Stimulated activated naive B cell treated with anti-CD40 and anti-IgM and Interleukin-4, amounts not matched to agents 10 μg/mL and 1 μg/mL and 100 μg/mL, for 72 hours (primary cell): ENCODE data around the gene UST.

ENCODE experiments used
- ATAC-seq, 2 donors: fragments of 150-1000 bp; cut with Tn5 transposase; replicated peaks; 2 replicates each; pipeline ENCODE4 v1.10.0; 2021; ENCODE audit warnings: moderate library complexity in 1 of 2
- DNase-seq: peaks from one replicate; pipeline ENCODE4 v3.0.0; 2021
- H3K27ac Mint-ChIP-seq: one replicate; pipeline ENCODE4 v1.8.0; 2022; ENCODE audit warnings: mild to moderate bottlenecking, mixed read lengths
- H3K27me3 Mint-ChIP-seq, 2 donors: one replicate each; pipeline ENCODE4 v1.8.0; 2022; ENCODE audit warnings: mixed read lengths in 2 of 2
- H3K36me3 Mint-ChIP-seq, 2 donors: one replicate each; pipeline ENCODE4 v1.8.0; 2022; ENCODE audit warnings: mixed read lengths in 2 of 2, mild to moderate bottlenecking in 1 of 2
- H3K4me1 Mint-ChIP-seq, 2 donors: one replicate each; pipeline ENCODE4 v1.8.0; 2022; ENCODE audit warnings: mixed read lengths in 2 of 2, mild to moderate bottlenecking in 1 of 2
- H3K4me3 Mint-ChIP-seq, 2 donors: one replicate each; pipeline ENCODE4 v1.8.0; 2022; ENCODE audit warnings: mild to moderate bottlenecking in 2 of 2, mixed read lengths in 2 of 2, moderate library complexity in 1 of 2
- H3K9me3 Mint-ChIP-seq, 2 donors: one replicate each; pipeline ENCODE4 v1.8.0; 2022; ENCODE audit warnings: mixed read lengths in 2 of 2, mild to moderate bottlenecking in 1 of 2

The UST gene, protein sequence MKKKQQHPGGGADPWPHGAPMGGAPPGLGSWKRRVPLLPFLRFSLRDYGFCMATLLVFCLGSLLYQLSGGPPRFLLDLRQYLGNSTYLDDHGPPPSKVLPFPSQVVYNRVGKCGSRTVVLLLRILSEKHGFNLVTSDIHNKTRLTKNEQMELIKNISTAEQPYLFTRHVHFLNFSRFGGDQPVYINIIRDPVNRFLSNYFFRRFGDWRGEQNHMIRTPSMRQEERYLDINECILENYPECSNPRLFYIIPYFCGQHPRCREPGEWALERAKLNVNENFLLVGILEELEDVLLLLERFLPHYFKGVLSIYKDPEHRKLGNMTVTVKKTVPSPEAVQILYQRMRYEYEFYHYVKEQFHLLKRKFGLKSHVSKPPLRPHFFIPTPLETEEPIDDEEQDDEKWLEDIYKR

DNA sequence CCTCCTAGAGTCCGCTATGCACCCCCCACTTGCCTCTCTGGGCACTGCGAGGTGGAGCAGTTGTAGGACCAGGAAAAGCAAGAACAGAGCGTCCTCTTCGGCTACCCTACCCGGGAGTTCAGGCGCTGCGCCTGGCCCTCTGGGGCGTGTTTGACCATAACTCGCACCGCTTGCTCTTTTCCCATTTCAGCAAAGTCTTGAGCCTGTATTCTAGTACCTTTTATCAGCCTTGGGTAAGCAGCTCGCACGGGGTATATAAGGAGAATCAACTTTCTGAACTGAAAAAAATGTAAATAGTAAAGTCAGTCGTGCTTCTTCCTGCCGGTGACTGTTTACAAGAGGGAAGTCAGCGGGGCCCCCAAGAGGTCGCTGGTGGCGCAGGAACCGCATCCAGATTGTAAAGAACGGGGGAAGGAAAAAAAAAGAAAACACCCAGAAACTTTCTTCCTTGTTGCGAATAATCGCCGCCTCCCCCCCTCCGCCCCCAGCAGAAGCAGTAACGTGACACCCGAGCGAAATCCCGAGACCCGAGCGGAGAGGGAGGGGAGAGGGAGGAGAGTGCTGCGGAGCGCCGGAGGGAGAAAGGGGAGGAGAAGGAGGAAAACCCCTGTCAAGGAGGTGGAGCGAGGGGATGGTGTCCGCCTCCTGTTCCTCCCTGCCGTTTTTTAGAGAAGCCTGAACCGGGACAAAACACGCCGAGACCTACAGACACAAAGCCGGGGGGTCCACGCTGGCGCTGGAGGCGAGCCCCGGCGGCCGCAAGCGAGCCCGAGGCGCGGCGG is at the start of gene UST:
UST (plus strand) TSS at position 668 of the 782 bp plus-strand sequence. CDS start 401 bp downstream, outside the sequence.
- ATAC-seq (peak; percentile 53 to 63), DNase-seq (peak; percentile 53)

DNA sequence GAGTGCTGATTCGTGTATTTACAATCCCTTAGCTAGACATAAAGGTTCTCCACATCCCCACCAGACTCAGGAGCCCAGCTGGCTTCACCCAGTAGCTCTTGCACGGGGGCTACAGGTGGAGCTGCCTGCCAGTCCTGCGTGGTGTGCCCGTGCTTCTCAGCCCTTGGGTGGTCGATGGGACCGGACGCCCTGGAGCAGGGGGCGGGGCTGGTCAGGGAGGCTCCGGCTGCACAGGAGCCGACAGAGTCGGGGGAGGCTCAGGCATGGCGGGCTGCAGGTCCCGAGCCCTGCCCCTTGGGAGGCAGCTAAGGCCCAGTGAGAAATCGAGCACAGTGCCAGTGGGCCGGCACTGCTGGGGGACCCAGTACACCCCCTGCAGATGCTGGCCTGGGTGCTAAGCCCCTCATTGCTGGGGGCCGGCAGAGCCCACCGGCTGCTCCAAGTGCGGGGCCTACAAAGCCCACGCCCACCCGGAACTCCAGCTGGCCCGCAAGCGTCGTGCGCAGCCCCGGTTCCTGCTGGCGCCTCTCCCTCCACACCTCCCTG is 48.9 kb upstream of the UST start:
- ATAC-seq (no peak), DNase-seq (no peak)
- H3K9me3 Mint-ChIP-seq, result peaks cover 0 to 8% of the 10 kb centered on the region in 2 donors
- peaks cover 23 to 33% of the 10 kb centered on the region in 2 donors for H3K4me1 Mint-ChIP-seq
- no peaks in the 10 kb centered on the region for H3K27me3 Mint-ChIP-seq
- H3K36me3 Mint-ChIP-seq, result peaks cover 4 to 5% of the 10 kb centered on the region in 2 donors
- no peak overlapping the region for H3K4me3 Mint-ChIP-seq
- no peak overlapping the region for H3K27ac Mint-ChIP-seq

More for the DNA sequence above, at the start of gene UST:
- Mint-ChIP-seq H3K9me3 (no peaks in the 10 kb centered on the region), H3K4me1 (peaks cover 25 to 44% of the 10 kb centered on the region in 2 donors), H3K27me3 (no peaks in the 10 kb centered on the region), H3K27ac (peak within 1 kb of the TSS; percentile 92), H3K36me3 (peaks cover 0 to 4% of the 10 kb centered on the region in 2 donors), H3K4me3 (peak within 1 kb of the TSS; percentile 98 to 100)

DNA sequence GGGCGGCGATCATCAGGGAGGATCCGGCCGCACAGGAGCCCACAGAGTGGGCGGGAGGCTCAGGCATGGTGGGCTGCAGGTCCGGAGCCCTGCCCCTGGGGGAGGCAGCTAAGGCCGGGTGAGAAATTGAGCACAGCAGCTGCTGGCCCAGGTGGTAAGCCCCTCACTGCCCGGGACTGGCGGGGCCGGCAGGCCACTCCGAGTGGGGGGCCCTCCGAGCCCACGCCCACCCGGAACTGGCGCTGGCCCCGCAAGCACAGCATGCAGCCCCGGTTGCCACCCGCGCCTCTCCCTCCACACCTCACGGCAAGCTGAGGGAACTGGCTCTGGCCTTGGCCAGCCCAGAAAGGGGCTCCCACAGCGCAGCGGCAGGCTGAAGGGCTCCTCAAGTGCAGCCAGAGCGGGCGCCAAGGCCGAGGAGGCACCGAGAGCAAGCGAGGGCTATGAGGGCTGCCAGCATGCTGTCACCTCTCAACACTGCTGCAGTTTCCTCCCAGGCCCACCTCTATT is 48.1 kb upstream of the UST start:
- H3K9me3 Mint-ChIP-seq, result peaks cover 0 to 6% of the 10 kb centered on the region in 2 donors
- H3K27me3 Mint-ChIP-seq, result no peaks in the 10 kb centered on the region
- no peak overlapping the region for H3K27ac Mint-ChIP-seq
- no peak for DNase-seq
- peaks cover 2 to 3% of the 10 kb centered on the region in 2 donors for H3K36me3 Mint-ChIP-seq
- H3K4me1 Mint-ChIP-seq, result peaks cover 20 to 28% of the 10 kb centered on the region in 2 donors
- no peak overlapping the region for H3K4me3 Mint-ChIP-seq
- no peak for ATAC-seq

DNA sequence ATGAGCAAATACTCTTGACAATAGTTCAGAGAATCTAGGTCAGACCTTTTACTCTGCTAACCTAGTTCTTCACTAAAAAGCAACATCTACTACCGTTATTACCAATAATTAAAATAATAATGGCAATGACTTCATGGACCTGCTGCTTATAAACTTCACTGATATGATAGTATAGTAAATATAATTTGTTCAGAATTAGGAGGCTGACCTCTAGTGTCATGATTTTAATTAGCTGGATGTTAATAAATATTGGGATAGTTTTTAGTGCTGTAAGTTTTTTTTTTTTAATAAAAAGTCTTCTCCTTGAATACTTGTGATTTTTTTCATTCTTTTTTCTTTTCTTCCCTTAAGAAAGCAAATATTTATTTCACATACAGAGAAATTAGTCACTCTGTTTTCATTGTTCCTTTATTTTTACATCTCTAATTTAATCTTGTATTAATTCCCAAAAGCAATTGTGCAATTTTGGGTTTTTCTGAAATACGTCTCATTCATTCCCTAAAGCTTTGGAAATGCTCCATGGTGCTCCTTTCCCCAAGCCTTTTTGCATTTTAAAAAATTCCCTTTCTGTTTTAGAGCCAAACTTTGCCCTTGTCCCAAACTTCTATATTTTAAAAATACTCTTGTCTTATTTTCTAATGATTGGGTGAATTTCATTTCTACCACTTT is 46.6 kb upstream of the UST start:
- peaks cover 10 to 13% of the 10 kb centered on the region in 2 donors for H3K4me1 Mint-ChIP-seq
- H3K36me3 Mint-ChIP-seq, result no peaks in the 10 kb centered on the region
- peak overlapping the region; percentile 75 to 85 for H3K4me3 Mint-ChIP-seq
- DNase-seq (no peak), ATAC-seq (no peak)
- H3K27me3 Mint-ChIP-seq, result no peaks in the 10 kb centered on the region
- H3K9me3 Mint-ChIP-seq, result peaks cover 0 to 5% of the 10 kb centered on the region in 2 donors
- H3K27ac Mint-ChIP-seq, result peak overlapping the region; percentile 90

DNA sequence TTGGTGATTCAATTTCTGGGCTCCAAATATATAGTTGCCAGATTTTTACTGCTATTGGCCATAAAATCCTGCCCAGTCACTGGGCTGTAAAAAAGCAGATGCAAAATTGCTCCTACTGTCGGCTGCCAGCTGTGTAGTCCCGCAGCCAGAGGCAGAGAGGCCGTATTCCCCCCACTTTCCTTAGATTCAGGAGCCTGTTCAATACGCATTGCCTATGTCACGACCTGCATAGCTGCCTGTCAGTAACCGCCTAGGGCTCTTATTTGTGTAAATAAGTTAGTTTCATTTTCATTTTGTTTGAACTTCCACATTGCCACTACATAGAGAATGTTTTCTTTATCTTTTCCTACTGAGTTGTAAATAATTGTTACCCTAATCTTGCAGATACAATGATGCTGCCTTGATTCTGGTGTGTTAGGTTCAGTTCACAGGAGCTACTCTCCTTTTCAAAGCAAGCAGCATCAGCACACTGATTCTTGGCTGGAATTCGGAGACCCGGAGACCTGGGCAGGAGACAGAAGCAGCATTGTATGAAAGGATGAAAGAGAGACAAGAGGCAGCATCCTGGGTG is 46.0 kb upstream of the UST start:
- H3K27me3 Mint-ChIP-seq, result no peaks in the 10 kb centered on the region
- DNase-seq (no peak), ATAC-seq (peak; percentile 60 to 70)
- H3K4me3 Mint-ChIP-seq, result peak overlapping the region; percentile 75 to 85
- H3K4me1 Mint-ChIP-seq, result peaks cover 10 to 12% of the 10 kb centered on the region in 2 donors
- H3K9me3 Mint-ChIP-seq, result peaks cover 0 to 5% of the 10 kb centered on the region in 2 donors
- no peaks in the 10 kb centered on the region for H3K36me3 Mint-ChIP-seq
- peak overlapping the region; percentile 90 for H3K27ac Mint-ChIP-seq

DNA sequence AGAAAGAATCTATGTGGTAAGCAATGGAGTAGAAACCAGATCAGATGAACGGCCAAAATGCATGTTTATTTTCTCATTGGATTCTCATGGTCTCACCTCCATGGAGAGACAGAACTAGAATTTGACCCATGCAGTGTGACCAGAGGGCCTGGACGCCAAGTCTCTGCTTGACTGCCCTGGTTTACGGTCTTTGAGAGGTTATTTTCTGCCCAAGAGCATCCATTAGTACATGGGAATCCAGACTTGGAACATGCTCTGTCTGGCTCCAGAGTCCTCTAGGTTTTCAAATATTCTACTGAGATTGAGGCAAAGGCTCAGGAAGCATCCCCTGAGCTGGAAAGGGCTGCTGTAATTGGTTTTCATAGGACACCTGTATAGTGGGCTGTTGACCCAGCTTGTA is 45.5 kb upstream of the UST start:
- H3K4me1 Mint-ChIP-seq, result peaks cover 9 to 12% of the 10 kb centered on the region in 2 donors
- H3K36me3 Mint-ChIP-seq, result no peaks in the 10 kb centered on the region
- peaks cover 0 to 3% of the 10 kb centered on the region in 2 donors for H3K9me3 Mint-ChIP-seq
- no peak for DNase-seq
- ATAC-seq, result peak in 1 of 2 donors; percentile 34
- H3K27ac Mint-ChIP-seq, result no peak overlapping the region
- peak overlapping the region; percentile 75 to 85 for H3K4me3 Mint-ChIP-seq
- H3K27me3 Mint-ChIP-seq, result no peaks in the 10 kb centered on the region

DNA sequence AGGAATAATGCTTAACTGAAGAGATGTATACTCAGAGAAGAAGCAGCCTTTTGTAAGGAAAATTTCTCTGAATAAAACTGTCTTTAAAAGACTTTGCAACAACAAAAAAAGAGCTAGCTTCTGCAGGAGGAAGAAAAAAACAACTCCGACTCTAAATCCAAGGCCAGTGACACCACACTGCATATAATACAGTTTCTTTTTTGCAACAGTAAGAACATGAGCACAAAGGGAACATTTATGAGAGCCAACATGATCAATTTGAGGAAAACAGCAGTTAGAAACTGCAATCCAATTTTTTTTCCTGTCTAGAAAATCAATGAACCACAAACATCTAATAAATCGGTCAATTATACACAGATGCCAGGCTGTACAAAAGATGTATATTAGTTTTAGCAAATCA is 42.9 kb upstream of the UST start:
- DNase-seq (no peak), ATAC-seq (no peak)
- Mint-ChIP-seq H3K9me3 (no peaks in the 10 kb centered on the region), H3K27me3 (no peaks in the 10 kb centered on the region), H3K36me3 (no peaks in the 10 kb centered on the region), H3K4me3 (no peak overlapping the region), H3K4me1 (peaks cover 9 to 12% of the 10 kb centered on the region in 2 donors), H3K27ac (no peak overlapping the region)

DNA sequence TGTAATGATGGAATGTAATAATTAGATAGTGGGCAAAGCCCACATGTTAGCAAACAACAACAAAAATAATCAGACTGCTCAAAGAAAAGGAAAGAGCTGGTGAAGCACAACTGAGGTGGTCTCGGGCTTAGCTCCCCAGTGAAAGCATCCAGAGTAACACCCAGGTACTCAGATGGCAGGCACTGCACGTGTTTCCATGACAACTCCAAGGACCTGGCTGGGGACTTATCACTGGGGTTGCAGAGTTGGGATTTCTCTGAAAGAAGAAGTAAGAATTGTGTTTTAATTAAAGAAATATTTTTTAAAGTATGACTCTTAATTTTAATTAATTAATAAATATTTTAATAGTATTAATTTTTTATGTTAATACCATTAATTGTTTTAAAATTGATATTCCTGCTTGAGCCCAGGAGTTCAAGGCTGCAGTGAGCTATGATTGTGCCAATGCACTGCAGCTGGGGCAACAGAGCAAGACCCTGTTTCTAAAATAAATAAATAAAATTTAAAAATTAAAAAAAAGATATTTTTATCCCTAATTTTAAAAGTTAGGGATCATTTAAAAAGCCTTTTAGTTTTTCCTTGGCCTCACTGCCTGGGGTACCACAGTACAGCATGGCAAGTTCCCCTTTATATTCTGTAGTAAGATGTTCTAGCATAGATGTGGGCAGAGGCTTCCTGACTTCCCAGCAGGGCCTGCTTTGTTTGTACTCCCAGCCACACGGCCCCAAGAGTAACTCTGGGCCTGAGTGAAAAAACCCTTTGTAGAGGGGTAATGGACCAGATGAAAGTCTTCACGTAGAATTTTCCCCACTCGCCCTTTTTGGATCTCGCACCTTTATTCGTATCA is 42.2 kb upstream of the UST start:
- DNase-seq (no peak), ATAC-seq (no peak)
- Mint-ChIP-seq H3K4me3 (no peak overlapping the region), H3K4me1 (peaks cover 9 to 12% of the 10 kb centered on the region in 2 donors), H3K9me3 (no peaks in the 10 kb centered on the region), H3K27ac (no peak overlapping the region), H3K27me3 (no peaks in the 10 kb centered on the region), H3K36me3 (no peaks in the 10 kb centered on the region)

DNA sequence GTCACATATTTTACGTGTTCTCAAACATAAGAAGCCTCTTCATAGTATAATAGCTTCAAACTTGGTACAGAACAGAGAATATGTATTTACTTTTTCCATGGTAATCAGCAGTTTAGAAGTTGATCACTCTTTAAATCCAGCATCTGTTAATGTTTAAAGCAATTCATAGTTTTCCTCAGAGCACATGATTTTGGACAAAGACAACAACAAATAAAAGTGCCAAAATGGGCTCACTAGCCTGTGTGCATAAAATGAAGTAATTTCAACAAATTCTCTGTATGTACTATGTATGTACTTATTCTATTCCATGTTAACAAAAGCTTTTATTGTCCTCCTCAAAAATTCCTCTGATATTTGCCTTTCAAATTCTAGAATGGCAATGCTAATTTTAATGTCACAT is 38.1 kb upstream of the UST start:
- DNase-seq (no peak), ATAC-seq (no peak)
- Mint-ChIP-seq H3K27ac (no peak overlapping the region), H3K9me3 (peaks cover 0 to 3% of the 10 kb centered on the region in 2 donors), H3K4me3 (no peak overlapping the region), H3K4me1 (peaks cover 0 to 3% of the 10 kb centered on the region in 2 donors), H3K27me3 (no peaks in the 10 kb centered on the region), H3K36me3 (no peaks in the 10 kb centered on the region)

DNA sequence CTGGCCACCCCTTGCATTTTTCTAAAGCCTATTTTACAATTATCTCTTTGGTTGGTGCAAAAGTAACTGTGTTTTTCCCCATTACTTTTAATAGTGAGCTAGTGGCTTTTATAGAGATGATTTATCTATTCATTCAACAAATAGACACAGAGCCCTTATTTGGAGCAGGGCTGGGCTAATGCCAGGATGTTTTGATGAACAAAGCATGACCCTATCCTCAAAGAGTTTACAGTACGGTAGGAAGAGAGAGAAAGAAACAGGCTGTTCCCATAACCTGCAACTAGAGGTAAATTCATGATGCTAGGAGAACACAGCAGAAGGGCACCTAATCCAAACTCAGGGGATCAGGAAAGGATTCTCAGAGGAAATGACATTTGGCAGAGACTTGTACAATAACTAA is 37.3 kb upstream of the UST start:
- ATAC-seq (no peak), DNase-seq (no peak)
- Mint-ChIP-seq H3K4me1 (no peaks in the 10 kb centered on the region), H3K9me3 (peaks cover 2 to 7% of the 10 kb centered on the region in 2 donors), H3K36me3 (peaks cover 1 to 3% of the 10 kb centered on the region in 2 donors), H3K27me3 (no peaks in the 10 kb centered on the region), H3K27ac (no peak overlapping the region), H3K4me3 (no peak overlapping the region)

DNA sequence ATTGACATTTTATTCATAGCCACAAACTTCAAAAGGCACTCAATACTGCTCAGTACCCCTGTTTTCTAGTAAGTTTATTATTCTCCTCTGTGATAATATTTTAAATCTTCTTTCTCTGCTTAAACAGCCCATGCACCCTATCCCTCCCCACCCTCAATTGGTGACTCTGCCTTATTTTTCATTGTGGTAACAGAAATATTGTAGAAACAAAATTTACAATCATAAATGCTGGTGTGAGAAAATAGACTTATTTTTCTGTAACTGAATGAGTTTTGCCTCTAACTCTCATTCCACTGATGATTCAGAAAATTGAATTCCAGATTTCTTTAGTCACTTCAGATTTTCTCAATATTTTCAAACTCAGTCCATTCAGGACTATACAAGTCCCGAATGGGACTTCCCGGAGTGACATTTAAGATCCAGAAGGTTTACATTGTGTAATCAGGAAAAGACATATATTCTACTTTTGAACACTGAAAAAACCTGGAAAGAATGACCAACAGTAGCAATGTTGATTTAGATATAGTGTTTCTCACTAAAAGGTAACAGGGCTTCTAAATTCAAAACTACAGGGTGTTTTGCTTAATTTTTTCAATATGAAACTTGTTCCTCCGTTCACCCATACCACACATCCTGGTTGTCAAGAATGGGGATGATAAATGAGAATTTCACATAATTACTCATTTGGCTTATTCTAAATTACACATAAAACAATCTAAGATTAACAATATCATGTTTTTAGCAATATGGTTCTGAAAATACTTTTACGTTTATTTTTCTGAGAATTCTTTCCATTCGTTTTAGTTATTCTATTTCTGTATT is 34.8 kb upstream of the UST start:
- no peak for DNase-seq
- Mint-ChIP-seq H3K27ac (no peak overlapping the region), H3K4me1 (no peaks in the 10 kb centered on the region), H3K4me3 (no peak overlapping the region), H3K27me3 (no peaks in the 10 kb centered on the region), H3K36me3 (peaks cover 1 to 3% of the 10 kb centered on the region in 2 donors), H3K9me3 (peaks cover 2 to 7% of the 10 kb centered on the region in 2 donors)
- ATAC-seq, result no peak

DNA sequence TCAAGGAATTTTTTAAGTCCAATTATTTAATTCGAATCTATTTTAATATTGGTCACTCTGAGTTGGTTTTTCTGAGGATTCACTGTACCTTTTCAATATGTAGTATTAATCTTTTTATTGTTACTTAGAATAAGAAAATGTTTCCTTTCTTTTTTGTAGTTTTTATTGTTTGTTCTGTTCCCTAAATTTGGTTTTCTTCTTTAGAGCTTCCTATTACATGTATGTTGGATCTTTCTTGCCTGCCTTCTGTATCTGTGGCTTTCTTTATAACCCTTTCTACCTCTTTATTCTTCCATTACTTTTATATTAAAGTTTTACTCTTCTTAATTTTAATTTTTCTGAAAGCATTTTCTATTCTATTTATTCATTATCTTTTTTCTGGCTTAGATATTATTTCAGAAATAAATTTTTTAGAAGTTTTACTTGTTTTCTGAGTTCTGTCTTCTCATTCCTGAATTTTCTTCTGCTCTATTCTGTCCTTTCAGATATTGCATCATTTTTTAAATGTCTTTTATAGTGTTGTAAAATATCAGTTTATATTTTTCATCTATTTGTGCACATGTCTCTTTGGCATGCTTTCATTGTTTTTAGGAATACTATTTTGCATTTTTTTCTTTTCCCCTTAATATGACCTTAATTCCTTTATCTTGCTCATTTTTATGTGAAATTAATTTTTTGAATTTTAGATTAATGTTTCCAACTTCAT is 33.6 kb upstream of the UST start:
- H3K27ac Mint-ChIP-seq, result no peak overlapping the region
- no peaks in the 10 kb centered on the region for H3K4me1 Mint-ChIP-seq
- DNase-seq (no peak), ATAC-seq (no peak)
- H3K4me3 Mint-ChIP-seq, result no peak overlapping the region
- H3K36me3 Mint-ChIP-seq, result peaks cover 1 to 3% of the 10 kb centered on the region in 2 donors
- peaks cover 2 to 7% of the 10 kb centered on the region in 2 donors for H3K9me3 Mint-ChIP-seq
- H3K27me3 Mint-ChIP-seq, result no peaks in the 10 kb centered on the region
